Stimulated activated naive CD8-positive, alpha-beta T cell treated with anti-CD3 and anti-CD28 coated beads, Interleukin-15, Interleukin-2, amounts not matched to agents 100 ng/mL and 50 ng/mL, for 24 hours (primary cell): Measurements from ENCODE around the gene GIMAP8.

Experiments used
- H3K27ac Mint-ChIP-seq: one replicate; pipeline ENCODE4 v1.8.0; 2021; ENCODE audit warnings: mild to moderate bottlenecking, mixed read lengths
- H3K27me3 Mint-ChIP-seq: one replicate; pipeline ENCODE4 v1.8.0; 2021; ENCODE audit warnings: mixed read lengths
- H3K36me3 Mint-ChIP-seq: one replicate; pipeline ENCODE4 v1.8.0; 2021; ENCODE audit warnings: low read depth, mixed read lengths
- H3K4me1 Mint-ChIP-seq: one replicate; pipeline ENCODE4 v1.8.0; 2021; ENCODE audit warnings: low read depth, mixed read lengths
- H3K4me3 Mint-ChIP-seq: one replicate; pipeline ENCODE4 v1.8.0; 2021; ENCODE audit warnings: mild to moderate bottlenecking, mixed read lengths
- H3K9me3 Mint-ChIP-seq: one replicate; pipeline ENCODE4 v1.8.0; 2021; ENCODE audit warnings: mixed read lengths

GIMAP8 gene

DNA sequence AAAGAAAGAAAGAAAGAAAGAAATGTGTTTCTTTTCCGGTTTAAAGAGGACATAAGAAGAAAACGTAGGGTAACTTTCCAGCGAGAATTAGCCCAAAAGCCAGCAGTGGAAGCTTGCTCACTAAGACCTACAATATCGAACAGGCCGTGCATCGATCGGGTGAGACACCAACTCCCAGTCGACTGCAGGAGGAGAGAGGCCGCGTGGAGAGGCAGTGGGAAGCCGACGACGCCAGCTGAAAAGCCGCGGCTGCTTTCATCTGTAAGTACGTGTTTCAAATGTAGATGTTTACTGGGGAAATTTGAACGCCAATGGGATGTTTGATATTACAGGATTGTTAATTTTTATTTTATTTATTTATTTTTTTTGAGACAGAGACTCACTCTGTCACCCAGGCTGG is 28.6 kb upstream of the GIMAP8 start:
- no peaks in the 10 kb centered on the region for H3K36me3 Mint-ChIP-seq
- H3K27me3 Mint-ChIP-seq: peaks cover 7% of the 10 kb centered on the region
- H3K4me3 Mint-ChIP-seq: no peak overlapping the region
- no peak overlapping the region for H3K27ac Mint-ChIP-seq
- H3K4me1 Mint-ChIP-seq: peaks cover 9% of the 10 kb centered on the region
- no peaks in the 10 kb centered on the region for H3K9me3 Mint-ChIP-seq

DNA sequence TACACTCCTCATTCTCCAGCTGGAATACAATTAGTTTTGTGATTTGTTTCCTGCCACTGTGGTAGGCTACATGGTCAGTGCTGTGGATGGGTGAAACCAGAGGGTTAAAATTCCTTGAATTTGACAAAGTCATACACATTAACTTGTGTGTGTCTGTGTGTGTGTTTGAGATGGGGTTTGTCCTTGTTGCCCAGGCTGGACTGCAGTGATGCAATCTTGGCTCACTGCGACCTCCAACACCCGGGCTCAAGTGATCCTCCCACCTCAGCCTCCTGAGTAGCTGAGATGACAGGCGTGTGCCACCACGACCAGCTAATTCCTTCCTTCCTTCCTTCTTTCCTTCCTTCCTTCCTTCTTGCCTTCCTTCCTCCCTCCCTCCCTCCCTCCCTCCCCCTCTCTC is 24.8 kb upstream of the GIMAP8 start:
- H3K36me3 Mint-ChIP-seq: no peaks in the 10 kb centered on the region

GRCh38 chr7:150428671-150429451 is 21.6 kb upstream of the GIMAP8 start:
- Mint-ChIP-seq H3K36me3 (no peaks in the 10 kb centered on the region), H3K4me3 (no peak overlapping the region), H3K4me1 (peaks cover 33% of the 10 kb centered on the region), H3K27me3 (no peaks in the 10 kb centered on the region), H3K9me3 (no peaks in the 10 kb centered on the region), H3K27ac (peak overlapping the region; percentile 31)

More for the DNA sequence above, 24.8 kb upstream of the GIMAP8 start:
- H3K9me3 Mint-ChIP-seq: no peaks in the 10 kb centered on the region
- H3K27me3 Mint-ChIP-seq: peaks cover 5% of the 10 kb centered on the region
- H3K4me1 Mint-ChIP-seq: peaks cover 24% of the 10 kb centered on the region
- H3K4me3 Mint-ChIP-seq: no peak overlapping the region
- H3K27ac Mint-ChIP-seq: no peak overlapping the region

DNA sequence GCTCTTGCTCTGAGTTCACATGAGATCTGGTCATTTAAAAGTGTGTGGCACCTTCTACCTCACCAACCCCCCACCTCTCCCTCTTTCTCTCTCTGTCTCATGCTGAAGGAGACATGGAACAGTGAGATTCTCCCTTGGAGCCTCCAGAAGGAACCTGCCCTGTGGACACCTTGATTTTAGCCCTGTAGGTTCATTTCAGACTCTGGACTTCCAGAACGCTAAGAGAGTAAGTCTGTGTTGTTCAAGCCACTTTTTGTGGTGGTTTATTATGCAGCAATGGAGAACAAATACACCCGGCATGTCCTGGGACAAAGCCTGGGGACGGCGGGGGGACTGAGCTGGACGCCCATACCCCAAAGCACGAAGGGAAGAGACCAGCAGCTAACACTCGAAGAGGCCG is 20.7 kb upstream of the GIMAP8 start:
- H3K27ac Mint-ChIP-seq: no peak overlapping the region
- H3K4me1 Mint-ChIP-seq: peaks cover 41% of the 10 kb centered on the region
- no peaks in the 10 kb centered on the region for H3K27me3 Mint-ChIP-seq
- H3K9me3 Mint-ChIP-seq: no peaks in the 10 kb centered on the region
- H3K36me3 Mint-ChIP-seq: no peaks in the 10 kb centered on the region
- H3K4me3 Mint-ChIP-seq: no peak overlapping the region

DNA sequence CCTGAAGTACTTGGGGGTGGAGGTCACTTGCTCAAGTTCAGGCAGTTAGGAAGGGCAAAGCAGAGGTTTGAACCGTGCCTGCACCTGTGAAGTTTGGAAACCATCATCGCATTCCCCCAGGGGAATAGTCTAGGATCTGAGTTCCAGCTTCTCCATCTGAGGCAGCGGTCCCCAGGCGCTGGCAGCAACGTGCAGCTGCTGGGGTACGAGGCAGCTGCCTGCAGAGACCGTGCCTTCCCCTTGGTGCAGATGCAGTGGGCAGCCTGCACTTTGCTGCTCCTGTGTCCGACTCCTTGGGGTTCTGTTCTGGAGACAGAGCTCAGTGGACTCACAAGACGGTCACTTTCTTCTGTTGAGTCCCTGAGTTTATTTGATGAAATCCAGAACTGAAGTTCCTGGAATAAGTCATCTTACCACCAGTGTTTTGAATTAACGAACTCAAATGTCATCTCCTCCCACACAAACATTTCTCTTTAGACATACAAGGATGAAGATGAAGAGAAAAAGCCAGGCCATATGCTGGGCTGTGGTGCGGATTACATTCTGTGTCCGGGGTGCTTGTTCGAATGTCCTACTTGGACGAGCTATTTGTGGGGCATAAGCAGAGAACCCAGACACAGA is 19.9 kb upstream of the GIMAP8 start:
- Mint-ChIP-seq H3K9me3 (no peaks in the 10 kb centered on the region), H3K4me1 (peaks cover 50% of the 10 kb centered on the region), H3K4me3 (no peak overlapping the region), H3K36me3 (no peaks in the 10 kb centered on the region), H3K27me3 (no peaks in the 10 kb centered on the region), H3K27ac (peak overlapping the region; percentile 11)

- Mint-ChIP-seq H3K4me1 (peaks cover 56% of the 10 kb centered on the region), H3K4me3 (no peak overlapping the region), H3K27ac (no peak overlapping the region)
Measured at GRCh38 chr7:150431839-150432658, 18.4 kb upstream of the GIMAP8 start.

DNA sequence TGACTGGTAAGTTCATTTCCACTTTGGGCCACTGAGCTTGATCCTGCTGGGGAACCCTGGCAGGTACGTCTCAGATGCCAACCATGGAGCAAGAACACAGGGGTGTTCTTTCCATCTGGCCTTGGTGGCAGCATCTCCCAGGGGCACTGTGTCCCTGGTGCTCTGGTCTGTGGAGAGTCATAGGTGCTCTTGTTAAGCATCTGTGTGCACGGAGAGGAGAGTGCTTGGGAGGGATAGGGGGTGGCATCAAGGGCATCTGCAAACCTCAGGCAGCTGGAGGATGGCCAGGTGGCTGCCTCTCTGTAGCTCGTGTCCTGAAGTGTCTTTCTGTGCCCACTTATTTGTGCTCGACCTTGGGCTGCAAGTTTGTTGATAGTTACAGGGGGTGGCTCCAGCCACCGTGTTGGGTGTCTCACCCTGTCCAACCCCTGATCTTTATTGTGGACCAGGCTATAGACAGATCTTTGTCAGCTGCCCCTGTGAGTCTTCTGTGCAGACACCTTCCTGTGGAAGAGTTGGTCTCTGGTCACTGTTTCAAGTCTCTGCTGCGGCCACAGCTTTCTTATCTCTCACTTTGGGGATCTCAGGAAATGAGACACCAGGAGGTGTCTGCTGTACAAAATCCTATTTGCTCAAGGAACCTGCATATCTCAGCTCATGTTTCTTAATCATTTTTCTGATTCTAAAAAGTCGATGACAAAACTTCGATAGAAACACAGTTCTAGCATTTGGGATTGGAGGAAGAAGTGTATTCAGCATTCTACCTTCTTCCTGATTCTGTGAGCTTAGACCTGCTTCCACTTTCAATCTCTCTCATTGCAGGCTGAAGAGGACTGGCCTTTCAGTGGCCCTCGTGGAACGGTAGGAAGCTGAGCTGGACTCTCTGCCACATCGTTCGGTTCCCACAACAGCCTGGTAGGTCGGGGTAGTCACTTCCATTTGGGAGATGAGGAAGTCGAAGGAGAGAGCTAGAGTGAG is 17.2 kb upstream of the GIMAP8 start:
- H3K4me3 Mint-ChIP-seq: peak overlapping the region; percentile 45
- H3K9me3 Mint-ChIP-seq: no peaks in the 10 kb centered on the region
- H3K27ac Mint-ChIP-seq: peak overlapping the region; percentile 50
- peaks cover 50% of the 10 kb centered on the region for H3K4me1 Mint-ChIP-seq
- no peaks in the 10 kb centered on the region for H3K27me3 Mint-ChIP-seq
- no peaks in the 10 kb centered on the region for H3K36me3 Mint-ChIP-seq

More at GRCh38 chr7:150431839-150432658, 18.4 kb upstream of the GIMAP8 start:
- no peaks in the 10 kb centered on the region for H3K36me3 Mint-ChIP-seq
- H3K9me3 Mint-ChIP-seq: no peaks in the 10 kb centered on the region
- H3K27me3 Mint-ChIP-seq: no peaks in the 10 kb centered on the region

GRCh38 chr7:150434240-150434639 is 16.2 kb upstream of the GIMAP8 start:
- no peaks in the 10 kb centered on the region for H3K27me3 Mint-ChIP-seq
- peaks cover 44% of the 10 kb centered on the region for H3K4me1 Mint-ChIP-seq
- H3K36me3 Mint-ChIP-seq: no peaks in the 10 kb centered on the region
- no peak overlapping the region for H3K27ac Mint-ChIP-seq
- H3K9me3 Mint-ChIP-seq: no peaks in the 10 kb centered on the region
- no peak overlapping the region for H3K4me3 Mint-ChIP-seq

DNA sequence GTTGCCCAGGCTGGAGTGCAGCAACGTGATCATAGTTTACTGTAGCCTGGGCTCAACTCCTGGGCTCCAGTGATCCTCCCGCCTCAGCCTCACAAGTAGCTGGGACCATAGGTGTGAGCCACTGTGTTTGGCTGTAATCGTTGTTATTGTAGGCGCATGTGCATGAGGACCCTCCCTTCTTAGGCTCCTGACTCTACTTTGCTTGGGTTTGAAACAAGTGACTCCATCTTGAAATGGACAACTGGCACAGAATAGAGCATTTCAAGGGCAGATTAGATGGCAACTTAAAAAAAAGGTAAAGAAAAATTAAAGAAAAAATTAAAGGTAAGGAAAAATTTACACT is 15.4 kb upstream of the GIMAP8 start:
- Mint-ChIP-seq H3K27ac (peak overlapping the region; percentile 18), H3K4me1 (peaks cover 49% of the 10 kb centered on the region)

GRCh38 chr7:150435390-150436073 is 14.9 kb upstream of the GIMAP8 start:
- Mint-ChIP-seq H3K4me3 (no peak overlapping the region), H3K36me3 (no peaks in the 10 kb centered on the region), H3K9me3 (no peaks in the 10 kb centered on the region), H3K4me1 (peaks cover 54% of the 10 kb centered on the region), H3K27ac (peak overlapping the region; percentile 18), H3K27me3 (no peaks in the 10 kb centered on the region)

More for the DNA sequence above, 15.4 kb upstream of the GIMAP8 start:
- Mint-ChIP-seq H3K27me3 (no peaks in the 10 kb centered on the region), H3K4me3 (no peak overlapping the region), H3K9me3 (no peaks in the 10 kb centered on the region), H3K36me3 (no peaks in the 10 kb centered on the region)

DNA sequence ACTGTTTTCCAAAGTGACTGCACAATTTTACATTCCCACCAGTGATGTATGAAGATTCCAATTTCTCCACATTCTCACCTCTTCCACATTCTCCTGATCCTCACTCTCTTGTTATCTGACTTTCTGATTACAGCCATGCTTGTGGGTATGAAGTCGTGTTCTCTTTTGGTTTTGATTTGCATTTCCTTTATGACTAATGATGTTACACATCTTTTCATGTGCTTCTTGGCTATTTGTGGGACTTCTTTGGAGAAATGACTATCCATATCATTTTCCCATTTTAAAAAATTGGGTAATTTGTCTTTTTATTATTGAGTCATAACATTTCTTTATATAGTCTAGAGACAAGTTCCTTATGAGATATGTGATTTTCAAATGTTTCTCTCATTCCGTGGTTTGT is 10.5 kb upstream of the GIMAP8 start:
- no peaks in the 10 kb centered on the region for H3K27me3 Mint-ChIP-seq
- H3K36me3 Mint-ChIP-seq: peaks cover 8% of the 10 kb centered on the region
- H3K4me3 Mint-ChIP-seq: no peak overlapping the region
- H3K9me3 Mint-ChIP-seq: peaks cover 13% of the 10 kb centered on the region
- peaks cover 31% of the 10 kb centered on the region for H3K4me1 Mint-ChIP-seq
- peak overlapping the region; percentile 4 for H3K27ac Mint-ChIP-seq

GRCh38 chr7:150441524-150441923 is 8.9 kb upstream of the GIMAP8 start:
- Mint-ChIP-seq H3K27me3 (no peaks in the 10 kb centered on the region), H3K27ac (no peak overlapping the region), H3K4me3 (no peak overlapping the region), H3K4me1 (peaks cover 23% of the 10 kb centered on the region), H3K36me3 (peaks cover 8% of the 10 kb centered on the region), H3K9me3 (peaks cover 13% of the 10 kb centered on the region)

DNA sequence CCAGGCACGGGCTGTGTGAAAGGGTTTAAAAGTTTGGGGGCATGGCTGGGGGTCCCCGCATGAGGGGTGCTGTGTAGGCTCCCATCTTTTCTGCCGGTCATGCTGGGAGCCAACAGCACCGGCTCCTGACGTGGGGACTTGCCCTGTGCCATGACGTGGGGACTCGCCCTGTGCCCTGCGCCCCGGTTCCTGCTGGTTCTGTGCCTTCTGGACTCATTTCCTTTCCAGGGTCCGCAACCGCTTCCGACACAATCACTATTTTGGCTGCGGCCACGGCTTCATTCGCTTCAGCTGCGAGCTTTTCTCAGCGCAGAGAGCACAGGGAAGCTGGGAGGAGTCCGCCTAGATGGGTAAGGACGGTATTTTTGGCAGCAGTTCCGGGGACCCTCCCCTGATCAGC is 7.6 kb upstream of the GIMAP8 start:
- H3K27ac Mint-ChIP-seq: no peak overlapping the region
- H3K27me3 Mint-ChIP-seq: no peaks in the 10 kb centered on the region
- H3K36me3 Mint-ChIP-seq: peaks cover 8% of the 10 kb centered on the region
- H3K4me3 Mint-ChIP-seq: no peak overlapping the region
- peaks cover 35% of the 10 kb centered on the region for H3K4me1 Mint-ChIP-seq
- peaks cover 13% of the 10 kb centered on the region for H3K9me3 Mint-ChIP-seq
